ENCODE data around the gene MALAT1.
"Not testable (repeated sequence)": the region's sequence is repeated elsewhere in the genome, so short reads cannot be mapped to it uniquely, and the experiment has no call there.

Gene MALAT1

GRCh38 chr11:65467306-65467705 lies 31.5 kb upstream of the MALAT1 start:
- not testable (repeated sequence) for H3K79me2 ChIP-seq (ENCODE audit: low read length); H3K27me3 ChIP-seq (replicated peaks; ENCODE audit: insufficient read depth, low read length); H3K9me3 ChIP-seq (replicated peaks; ENCODE audit: insufficient read depth, low read length); H3K9ac ChIP-seq (ENCODE audit: low read length); H3K4me3 ChIP-seq (ENCODE audit: low read length); H3K36me3 ChIP-seq (replicated peaks; ENCODE audit: insufficient read depth, low read length); H3K4me2 ChIP-seq (ENCODE audit: low read depth, low read length); DNase-seq; H3K27ac ChIP-seq (ENCODE audit: low read length); H3K9me2 ChIP-seq (replicated peaks; ENCODE audit: insufficient read depth, low read length); H2AFZ ChIP-seq (ENCODE audit: low read length); H4K20me1 ChIP-seq (ENCODE audit: insufficient read depth, low read length)
- Histone ChIP-seq H3F3A (ENCODE audit: insufficient read depth, low read length) (peaks cover 15% of the 10 kb centered on the region), H3K4me1 (ENCODE audit: low read length) (peaks cover 21% of the 10 kb centered on the region)

- Histone ChIP-seq H3K27ac (ENCODE audit: low read length) (peak overlapping the region; percentile 42; the same call in 1 of the 2 replicates), H4K20me1 (ENCODE audit: insufficient read depth, low read length) (no peaks in the 10 kb centered on the region), H3K4me2 (ENCODE audit: low read depth, low read length) (no peak overlapping the region), H3K4me3 (ENCODE audit: low read length) (no peak overlapping the region), H3K27me3 (replicated peaks; ENCODE audit: insufficient read depth, low read length) (no peaks in the 10 kb centered on the region), H2AFZ (ENCODE audit: low read length) (no peak overlapping the region), H3K79me2 (ENCODE audit: low read length) (0 out of 2 replicates have a peak, but pooled peaks cover 4% of the 10 kb centered on the region), H3K9ac (ENCODE audit: low read length) (peak overlapping the region; percentile 28; the same call in 1 of the 2 replicates), H3K4me1 (ENCODE audit: low read length) (peaks cover 31% of the 10 kb centered on the region), H3K9me3 (replicated peaks; ENCODE audit: insufficient read depth, low read length) (no peaks in the 10 kb centered on the region), H3F3A (ENCODE audit: insufficient read depth, low read length) (peaks cover 27% of the 10 kb centered on the region), H3K9me2 (replicated peaks; ENCODE audit: insufficient read depth, low read length) (no peaks in the 10 kb centered on the region), H3K36me3 (replicated peaks; ENCODE audit: insufficient read depth, low read length) (no peaks in the 10 kb centered on the region)
- TF ChIP-seq EZH2phosphoT487 (IDR thresholded peaks at IDR 0.05; ENCODE audit: low read length): no peak
- no peak for TF ChIP-seq EZH2 (optimal IDR thresholded peaks at IDR 0.05; ENCODE audit: low read depth, low read length)
- peak; percentile 94 for TF ChIP-seq CTCF (IDR thresholded peaks at IDR 0.05; ENCODE audit: low read length)
- DNase-seq: peak; percentile 84
These were observed 29.9 kb upstream of the MALAT1 start for GRCh38 chr11:65468874-65469333.

- no peaks in the 10 kb centered on the region for H4K20me1 ChIP-seq (ENCODE audit: insufficient read depth, low read length)
- peak overlapping the region; percentile 93 for H3K27ac ChIP-seq (ENCODE audit: low read length)
- peaks cover 36% of the 10 kb centered on the region for H3F3A ChIP-seq (ENCODE audit: insufficient read depth, low read length)
- no peak for DNase-seq
- H3K9me3 ChIP-seq (replicated peaks; ENCODE audit: insufficient read depth, low read length): no peaks in the 10 kb centered on the region
- no peaks in the 10 kb centered on the region for H3K36me3 ChIP-seq (replicated peaks; ENCODE audit: insufficient read depth, low read length)
- no peak for TF ChIP-seq CTCF (IDR thresholded peaks at IDR 0.05; ENCODE audit: low read length)
- no peak for TF ChIP-seq EZH2phosphoT487 (IDR thresholded peaks at IDR 0.05; ENCODE audit: low read length)
- TF ChIP-seq EZH2 (optimal IDR thresholded peaks at IDR 0.05; ENCODE audit: low read depth, low read length): no peak
- H3K9me2 ChIP-seq (replicated peaks; ENCODE audit: insufficient read depth, low read length): no peaks in the 10 kb centered on the region
- peaks cover 31% of the 10 kb centered on the region for H3K4me1 ChIP-seq (ENCODE audit: low read length)
- 0 out of 2 replicates have a peak, but pooled peaks cover 4% of the 10 kb centered on the region for H3K79me2 ChIP-seq (ENCODE audit: low read length)
- no peak overlapping the region for H3K4me3 ChIP-seq (ENCODE audit: low read length)
- no peak overlapping the region for H3K9ac ChIP-seq (ENCODE audit: low read length)
- H2AFZ ChIP-seq (ENCODE audit: low read length): no peak overlapping the region
- H3K27me3 ChIP-seq (replicated peaks; ENCODE audit: insufficient read depth, low read length): no peaks in the 10 kb centered on the region
- no peak overlapping the region for H3K4me2 ChIP-seq (ENCODE audit: low read depth, low read length)
These were observed 28.3 kb upstream of the MALAT1 start for GRCh38 chr11:65470433-65471049.

- Histone ChIP-seq H3F3A (ENCODE audit: insufficient read depth, low read length) (peaks cover 40% of the 10 kb centered on the region), H3K79me2 (ENCODE audit: low read length) (peaks cover 9% of the 10 kb centered on the region)
These were observed 27.4 kb upstream of the MALAT1 start for GRCh38 chr11:65471447-65471891.

More at GRCh38 chr11:65471447-65471891, 27.4 kb upstream of the MALAT1 start:
- H3K36me3 ChIP-seq (replicated peaks; ENCODE audit: insufficient read depth, low read length): no peaks in the 10 kb centered on the region
- DNase-seq: no peak
- H4K20me1 ChIP-seq (ENCODE audit: insufficient read depth, low read length): no peaks in the 10 kb centered on the region
- no peaks in the 10 kb centered on the region for H3K9me3 ChIP-seq (replicated peaks; ENCODE audit: insufficient read depth, low read length)
- no peaks in the 10 kb centered on the region for H3K27me3 ChIP-seq (replicated peaks; ENCODE audit: insufficient read depth, low read length)
- H3K4me1 ChIP-seq (ENCODE audit: low read length): peaks cover 29% of the 10 kb centered on the region
- H3K27ac ChIP-seq (ENCODE audit: low read length): peak overlapping the region; percentile 93
- no peak overlapping the region for H3K4me3 ChIP-seq (ENCODE audit: low read length)
- H3K4me2 ChIP-seq (ENCODE audit: low read depth, low read length): peak overlapping the region; percentile 75
- no peaks in the 10 kb centered on the region for H3K9me2 ChIP-seq (replicated peaks; ENCODE audit: insufficient read depth, low read length)
- peak; percentile 45 for TF ChIP-seq CTCF (IDR thresholded peaks at IDR 0.05; ENCODE audit: low read length)
- TF ChIP-seq EZH2 (optimal IDR thresholded peaks at IDR 0.05; ENCODE audit: low read depth, low read length): no peak
- no peak for TF ChIP-seq EZH2phosphoT487 (IDR thresholded peaks at IDR 0.05; ENCODE audit: low read length)
- H2AFZ ChIP-seq (ENCODE audit: low read length): 0 out of 2 replicates have a peak overlapping the region, but pooled peaks have one; percentile 1
- peak overlapping the region; percentile 87 for H3K9ac ChIP-seq (ENCODE audit: low read length)

All from MM.1S (cell line).